Left ventricle myocardium inferior (tissue), 1 donor: ENCODE data around the gene SRMS. TPM values are rescaled to one million over a fixed set of nuclear protein-coding genes. Genes with fewer than 3 reads are reported as not detected.
A peak's percentile ranks its signal among the peaks of the same experiment; 100 is the strongest.

ENCODE experiments used
- DNase-seq: peaks from one replicate; pipeline ENCODE4 v3.0.0-alpha.2; 2020
- H3K27ac ChIP-seq: fragments of 200-600 bp; replicated peaks from 2 replicates; pipeline ENCODE4 v1.8.0; 2021
- H3K27me3 ChIP-seq: fragments of 200-600 bp; 2 replicates; pipeline ENCODE4 v1.8.0; 2021; ENCODE audit warnings: low read depth
- H3K36me3 ChIP-seq: fragments of 200-600 bp; 2 replicates; pipeline ENCODE4 v1.8.0; 2021
- H3K4me1 ChIP-seq: fragments of 200-600 bp; 2 replicates; pipeline ENCODE4 v1.8.0; 2021
- H3K4me3 ChIP-seq: fragments of 200-600 bp; 2 replicates; pipeline ENCODE4 v1.8.0; 2021; ENCODE audit warnings: mild to moderate bottlenecking, moderate library complexity
- H3K9me3 ChIP-seq: fragments of 200-600 bp; replicated peaks from 2 replicates; pipeline ENCODE4 v1.8.0; 2021
- CTCF ChIP-seq: fragments of 200-600 bp; IDR thresholded peaks from 2 replicates; pipeline ENCODE4 v1.8.0; 2021; ENCODE audit warnings: antibody characterized with exemption, mild to moderate bottlenecking, borderline replicate concordance
- intact Hi-C: fragments of 100-400 bp; cut with micrococcal nuclease; formaldehyde crosslinking; loops from one replicate; pipeline ENCODE4 v1.11.0; 2022
- total RNA-seq: library from RNA; stranded (reverse); fragmentation: NEBNext Ultra II Directional; extraction: Animal tissue kit (Norgen Biotek cat#: 25700); gene quantifications from one replicate; pipeline ENCODE4 v1.2.1, GENCODE V29; 2021
- donor health status: DM: no; HTN: yes; CAD: no; lungs with severe emphysema.

Gene SRMS
- total RNA-seq, 1 donor from 2014 or later = not detected

- H3K4me3 ChIP-seq = peak overlapping the region; percentile 23
- H3K4me1 ChIP-seq = peaks cover 56% of the 10 kb centered on the region
- peaks cover 22% of the 10 kb centered on the region for H3K9me3 ChIP-seq
- no peaks in the 10 kb centered on the region for H3K36me3 ChIP-seq
- TF ChIP-seq CTCF = no peak
- intact Hi-C loops = no loop called here
- H3K27me3 ChIP-seq = peaks cover 78% of the 10 kb centered on the region
- peak overlapping the region; percentile 94 for H3K27ac ChIP-seq
- DNase-seq = no peak
Observed at GRCh38 chr20:63500902-63501817, 46.4 kb downstream of the SRMS start.

- Histone ChIP-seq H3K9me3 (peaks cover 14% of the 10 kb centered on the region), H3K4me3 (peak overlapping the region; percentile 77), H3K36me3 (peaks cover 6% of the 10 kb centered on the region), H3K4me1 (peaks cover 64% of the 10 kb centered on the region), H3K27ac (peak overlapping the region; percentile 94), H3K27me3 (peaks cover 82% of the 10 kb centered on the region)
- TF ChIP-seq CTCF = no peak
- intact Hi-C loops = no loop called here
- DNase-seq = no peak
Observed at GRCh38 chr20:63500151-63500901, 47.2 kb downstream of the SRMS start.

- intact Hi-C loops = no loop called here
- no peak for TF ChIP-seq CTCF
- Histone ChIP-seq H3K27ac (peak overlapping the region; percentile 94), H3K9me3 (peaks cover 5% of the 10 kb centered on the region), H3K36me3 (peaks cover 15% of the 10 kb centered on the region), H3K27me3 (peaks cover 83% of the 10 kb centered on the region), H3K4me3 (peak overlapping the region; percentile 77), H3K4me1 (peaks cover 73% of the 10 kb centered on the region)
- no peak for DNase-seq
Observed at GRCh38 chr20:63499338-63499969, 48.1 kb downstream of the SRMS start.

GRCh38 chr20:63498960-63499337 lies 48.6 kb downstream of the SRMS start, which contains the start of gene EEF1A2:
TSS of gene EEF1A2 (minus strand) at chr20:63499083. CDS start at chr20:63497763, 1,320 bp downstream.
- Histone ChIP-seq H3K36me3 (peaks cover 20% of the 10 kb centered on the region), H3K4me3 (peak within 1 kb of the TSS; percentile 77), H3K4me1 (peaks cover 75% of the 10 kb centered on the region), H3K27me3 (peaks cover 82% of the 10 kb centered on the region), H3K27ac (peak within 1 kb of the TSS; percentile 94), H3K9me3 (no peaks in the 10 kb centered on the region)
- intact Hi-C loops = no loop called here
- peak; percentile 57 for DNase-seq
- TF ChIP-seq CTCF = peak; percentile 48
